Measurements from ENCODE around the gene TTL. TPM values are rescaled to one million over a fixed set of nuclear protein-coding genes. Genes with fewer than 3 reads are reported as not detected.
"Not testable (repeated sequence)": the region's sequence is repeated elsewhere in the genome, so short reads cannot be mapped to it uniquely, and the experiment has no call there.

The TTL gene
- polyA plus RNA-seq, 3 donors: 2.7 to 13.9 (median 5.4) TPM

- intact Hi-C loops (cut with micrococcal nuclease): no loop called here
These were observed 48.8 kb downstream of the TTL start for GRCh38 chr2:112530728-112531127.

GRCh38 chr2:112534826-112535225, 52.9 kb downstream of the TTL start:
- H3K27ac ChIP-seq (ENCODE audit: low read depth in 1 of 2, low read length in 2 of 2): no peak overlapping the region
- Mint-ChIP-seq H3K27ac (no peak overlapping the region), H3K27me3 (ENCODE audit: low read depth in 3 of 3) (peaks cover 0 to 2% (median 0%) of the 10 kb centered on the region in 3 donors), H3K4me1 (peaks cover 6% of the 10 kb centered on the region), H3K36me3 (peaks cover 34 to 44% of the 10 kb centered on the region in 2 donors), H3K4me3 (no peak overlapping the region), H3K9me3 (peaks cover 0 to 3% (median 0%) of the 10 kb centered on the region in 7 donors)
- H2AFZ ChIP-seq (ENCODE audit: insufficient read depth, low read depth, low read length, poor library complexity, severe bottlenecking): no peak overlapping the region
- H3K4me3 ChIP-seq (replicated peaks in 1 of 3; ENCODE audit: low read depth in 2 of 3, low read length in 3 of 3): no peak overlapping the region
- intact Hi-C loops (cut with micrococcal nuclease): no loop called here
- no peaks in the 10 kb centered on the region for H3K79me2 ChIP-seq (ENCODE audit: insufficient read depth, low read length)
- H4K20me1 ChIP-seq (ENCODE audit: insufficient read depth, low read length): no peaks in the 10 kb centered on the region
- H3K4me1 ChIP-seq (ENCODE audit: control insufficient read depth in 1 of 2, insufficient read depth in 2 of 2, low read length in 2 of 2): peaks cover 3 to 5% of the 10 kb centered on the region in 2 donors
- TF ChIP-seq CTCF (IDR thresholded peaks at IDR 0.05): no peak
- H3K27me3 ChIP-seq (ENCODE audit: control insufficient read depth in 2 of 2, insufficient read depth in 2 of 2, low read length in 2 of 2): no peaks in the 10 kb centered on the region
- no peaks in the 10 kb centered on the region for H3K9me3 ChIP-seq (replicated peaks in 1 of 2; ENCODE audit: control insufficient read depth in 1 of 2, insufficient read depth in 1 of 2, low read length in 2 of 2)
- H3K4me2 ChIP-seq (replicated peaks; ENCODE audit: extremely low read depth, low read length, poor library complexity, severe bottlenecking): no peak overlapping the region
- H3K36me3 ChIP-seq (replicated peaks in 1 of 2; ENCODE audit: control insufficient read depth in 1 of 2, insufficient read depth in 2 of 2, low read length in 2 of 2): peaks cover 10 to 38% of the 10 kb centered on the region in 2 donors
- 90% methylated on average over 1 of the region's 1 CpG for WGBS (ENCODE audit: insufficient coverage)
- no peak for DNase-seq
- H3K9ac ChIP-seq (ENCODE audit: insufficient read depth, low read length, poor library complexity, severe bottlenecking): no peak overlapping the region

More at GRCh38 chr2:112530728-112531127, 48.8 kb downstream of the TTL start:
- no peaks in the 10 kb centered on the region for H3K9me3 ChIP-seq (replicated peaks in 1 of 2; ENCODE audit: control insufficient read depth in 1 of 2, insufficient read depth in 1 of 2, low read length in 2 of 2)
- no peak for TF ChIP-seq CTCF (IDR thresholded peaks at IDR 0.05)
- no peak overlapping the region for H2AFZ ChIP-seq (ENCODE audit: insufficient read depth, low read depth, low read length, poor library complexity, severe bottlenecking)
- H3K4me3 ChIP-seq (replicated peaks in 1 of 3; ENCODE audit: low read depth in 2 of 3, low read length in 3 of 3): no peak overlapping the region
- H3K36me3 ChIP-seq (replicated peaks in 1 of 2; ENCODE audit: control insufficient read depth in 1 of 2, insufficient read depth in 2 of 2, low read length in 2 of 2): peaks cover 19 to 60% of the 10 kb centered on the region in 2 donors
- H3K4me2 ChIP-seq (replicated peaks; ENCODE audit: extremely low read depth, low read length, poor library complexity, severe bottlenecking): no peak overlapping the region
- no peak overlapping the region for H3K9ac ChIP-seq (ENCODE audit: insufficient read depth, low read length, poor library complexity, severe bottlenecking)
- Mint-ChIP-seq H3K27ac (no peak overlapping the region), H3K36me3 (peaks cover 58 to 69% of the 10 kb centered on the region in 2 donors), H3K9me3 (peaks cover 0 to 1% (median 0%) of the 10 kb centered on the region in 7 donors), H3K4me1 (peaks cover 17% of the 10 kb centered on the region), H3K4me3 (no peak overlapping the region), H3K27me3 (ENCODE audit: low read depth in 3 of 3) (no peaks in the 10 kb centered on the region)
- no peak for DNase-seq
- no peak overlapping the region for H3K27ac ChIP-seq (ENCODE audit: low read depth in 1 of 2, low read length in 2 of 2)
- peaks cover 12 to 15% of the 10 kb centered on the region in 2 donors for H3K4me1 ChIP-seq (ENCODE audit: control insufficient read depth in 1 of 2, insufficient read depth in 2 of 2, low read length in 2 of 2)
- H4K20me1 ChIP-seq (ENCODE audit: insufficient read depth, low read length): no peaks in the 10 kb centered on the region
- WGBS (ENCODE audit: insufficient coverage): 100% methylated on average over 4 of the region's 4 CpGs
- no peaks in the 10 kb centered on the region for H3K27me3 ChIP-seq (ENCODE audit: control insufficient read depth in 2 of 2, insufficient read depth in 2 of 2, low read length in 2 of 2)
- H3K79me2 ChIP-seq (ENCODE audit: insufficient read depth, low read length): no peaks in the 10 kb centered on the region

GRCh38 chr2:112536665-112537064, 54.7 kb downstream of the TTL start:
- H3K79me2 ChIP-seq (ENCODE audit: insufficient read depth, low read length); H3K27ac ChIP-seq (ENCODE audit: low read depth in 1 of 2, low read length in 2 of 2); H2AFZ ChIP-seq (ENCODE audit: insufficient read depth, low read depth, low read length, poor library complexity, severe bottlenecking); DNase-seq; H3K9ac ChIP-seq (ENCODE audit: insufficient read depth, low read length, poor library complexity, severe bottlenecking); H3K27ac Mint-ChIP-seq; intact Hi-C loops (cut with micrococcal nuclease); H3K27me3 ChIP-seq (ENCODE audit: control insufficient read depth in 2 of 2, insufficient read depth in 2 of 2, low read length in 2 of 2); H3K4me3 Mint-ChIP-seq; H3K4me2 ChIP-seq (replicated peaks; ENCODE audit: extremely low read depth, low read length, poor library complexity, severe bottlenecking); H3K4me3 ChIP-seq (replicated peaks in 1 of 3; ENCODE audit: low read depth in 2 of 3, low read length in 3 of 3); H3K27me3 Mint-ChIP-seq (ENCODE audit: low read depth in 3 of 3); H3K4me1 ChIP-seq (ENCODE audit: control insufficient read depth in 1 of 2, insufficient read depth in 2 of 2, low read length in 2 of 2); H3K9me3 Mint-ChIP-seq; H4K20me1 ChIP-seq (ENCODE audit: insufficient read depth, low read length); H3K9me3 ChIP-seq (replicated peaks in 1 of 2; ENCODE audit: control insufficient read depth in 1 of 2, insufficient read depth in 1 of 2, low read length in 2 of 2): not testable (repeated sequence)
- H3K36me3 Mint-ChIP-seq: peaks cover 21 to 30% of the 10 kb centered on the region in 2 donors
- peaks cover 10 to 22% of the 10 kb centered on the region in 2 donors for H3K36me3 ChIP-seq (replicated peaks in 1 of 2; ENCODE audit: control insufficient read depth in 1 of 2, insufficient read depth in 2 of 2, low read length in 2 of 2)
- H3K4me1 Mint-ChIP-seq: peaks cover 10% of the 10 kb centered on the region

Data from CD14-positive monocyte (primary cell).